ENCODE results near the gene HK2.

DNA sequence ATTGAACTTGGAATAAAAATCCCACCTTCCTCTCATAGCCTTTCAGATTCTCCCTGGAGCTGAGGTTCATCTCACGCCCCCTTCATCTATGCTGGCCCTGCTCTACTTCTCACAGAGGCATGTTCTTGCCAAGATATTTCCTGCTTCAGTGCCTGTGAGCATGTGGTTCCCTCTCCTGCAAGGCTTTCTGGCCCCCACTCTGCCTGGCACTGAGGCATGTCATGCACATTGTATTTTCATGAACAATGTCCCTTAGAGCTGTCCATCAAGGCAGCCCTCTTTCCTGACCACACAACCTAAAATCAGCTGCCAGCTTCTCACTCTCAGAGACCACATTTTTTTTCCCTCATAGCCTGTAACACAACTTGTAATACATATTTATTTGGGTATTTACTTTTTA is 18.0 kb upstream of the HK2 start:
- TF ChIP-seq, protein P1, sequence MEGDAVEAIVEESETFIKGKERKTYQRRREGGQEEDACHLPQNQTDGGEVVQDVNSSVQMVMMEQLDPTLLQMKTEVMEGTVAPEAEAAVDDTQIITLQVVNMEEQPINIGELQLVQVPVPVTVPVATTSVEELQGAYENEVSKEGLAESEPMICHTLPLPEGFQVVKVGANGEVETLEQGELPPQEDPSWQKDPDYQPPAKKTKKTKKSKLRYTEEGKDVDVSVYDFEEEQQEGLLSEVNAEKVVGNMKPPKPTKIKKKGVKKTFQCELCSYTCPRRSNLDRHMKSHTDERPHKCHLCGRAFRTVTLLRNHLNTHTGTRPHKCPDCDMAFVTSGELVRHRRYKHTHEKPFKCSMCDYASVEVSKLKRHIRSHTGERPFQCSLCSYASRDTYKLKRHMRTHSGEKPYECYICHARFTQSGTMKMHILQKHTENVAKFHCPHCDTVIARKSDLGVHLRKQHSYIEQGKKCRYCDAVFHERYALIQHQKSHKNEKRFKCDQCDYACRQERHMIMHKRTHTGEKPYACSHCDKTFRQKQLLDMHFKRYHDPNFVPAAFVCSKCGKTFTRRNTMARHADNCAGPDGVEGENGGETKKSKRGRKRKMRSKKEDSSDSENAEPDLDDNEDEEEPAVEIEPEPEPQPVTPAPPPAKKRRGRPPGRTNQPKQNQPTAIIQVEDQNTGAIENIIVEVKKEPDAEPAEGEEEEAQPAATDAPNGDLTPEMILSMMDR (IDR thresholded peaks at IDR 0.05; ENCODE audit: low read depth, low read length), result no peak
- TF ChIP-seq POLR2A (IDR thresholded peaks at IDR 0.05; ENCODE audit: extremely low read depth, insufficient read length), result no peak
- TF ChIP-seq, protein P2, sequence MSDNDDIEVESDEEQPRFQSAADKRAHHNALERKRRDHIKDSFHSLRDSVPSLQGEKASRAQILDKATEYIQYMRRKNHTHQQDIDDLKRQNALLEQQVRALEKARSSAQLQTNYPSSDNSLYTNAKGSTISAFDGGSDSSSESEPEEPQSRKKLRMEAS (IDR thresholded peaks at IDR 0.05; ENCODE audit: low read depth, low read length), result no peak

All from NB4 (cell line).